Measurements from ENCODE around the gene CBARP.
A peak's percentile ranks its signal among the peaks of the same experiment; 100 is the strongest.
"Not testable (repeated sequence)": the region's sequence is repeated elsewhere in the genome, so short reads cannot be mapped to it uniquely, and the experiment has no call there.

Gene CBARP

DNA sequence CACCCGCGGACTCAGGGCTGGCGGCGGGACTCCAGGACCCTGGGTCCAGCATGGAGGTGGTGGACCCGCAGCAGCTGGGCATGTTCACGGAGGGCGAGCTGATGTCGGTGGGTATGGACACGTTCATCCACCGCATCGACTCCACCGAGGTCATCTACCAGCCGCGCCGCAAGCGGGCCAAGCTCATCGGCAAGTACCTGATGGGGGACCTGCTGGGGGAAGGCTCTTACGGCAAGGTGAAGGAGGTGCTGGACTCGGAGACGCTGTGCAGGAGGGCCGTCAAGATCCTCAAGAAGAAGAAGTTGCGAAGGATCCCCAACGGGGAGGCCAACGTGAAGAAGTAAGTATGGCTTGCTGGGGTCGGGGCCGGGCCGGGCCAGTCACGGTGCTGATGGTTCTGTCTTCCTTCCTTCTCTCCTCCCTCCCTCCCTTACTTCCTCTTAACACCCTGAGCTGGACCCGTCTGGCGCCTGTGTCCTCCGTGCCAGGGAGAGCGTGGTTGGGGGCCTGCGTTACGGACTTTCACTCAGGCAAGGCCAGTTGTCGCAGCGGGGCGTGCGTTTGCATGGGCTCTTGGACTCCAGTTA lies 30.8 kb downstream of the CBARP start:
- no peak for DNase-seq

- no peak for DNase-seq
These were observed 31.5 kb downstream of the CBARP start for GRCh38 chr19:1206150-1206863.

DNA sequence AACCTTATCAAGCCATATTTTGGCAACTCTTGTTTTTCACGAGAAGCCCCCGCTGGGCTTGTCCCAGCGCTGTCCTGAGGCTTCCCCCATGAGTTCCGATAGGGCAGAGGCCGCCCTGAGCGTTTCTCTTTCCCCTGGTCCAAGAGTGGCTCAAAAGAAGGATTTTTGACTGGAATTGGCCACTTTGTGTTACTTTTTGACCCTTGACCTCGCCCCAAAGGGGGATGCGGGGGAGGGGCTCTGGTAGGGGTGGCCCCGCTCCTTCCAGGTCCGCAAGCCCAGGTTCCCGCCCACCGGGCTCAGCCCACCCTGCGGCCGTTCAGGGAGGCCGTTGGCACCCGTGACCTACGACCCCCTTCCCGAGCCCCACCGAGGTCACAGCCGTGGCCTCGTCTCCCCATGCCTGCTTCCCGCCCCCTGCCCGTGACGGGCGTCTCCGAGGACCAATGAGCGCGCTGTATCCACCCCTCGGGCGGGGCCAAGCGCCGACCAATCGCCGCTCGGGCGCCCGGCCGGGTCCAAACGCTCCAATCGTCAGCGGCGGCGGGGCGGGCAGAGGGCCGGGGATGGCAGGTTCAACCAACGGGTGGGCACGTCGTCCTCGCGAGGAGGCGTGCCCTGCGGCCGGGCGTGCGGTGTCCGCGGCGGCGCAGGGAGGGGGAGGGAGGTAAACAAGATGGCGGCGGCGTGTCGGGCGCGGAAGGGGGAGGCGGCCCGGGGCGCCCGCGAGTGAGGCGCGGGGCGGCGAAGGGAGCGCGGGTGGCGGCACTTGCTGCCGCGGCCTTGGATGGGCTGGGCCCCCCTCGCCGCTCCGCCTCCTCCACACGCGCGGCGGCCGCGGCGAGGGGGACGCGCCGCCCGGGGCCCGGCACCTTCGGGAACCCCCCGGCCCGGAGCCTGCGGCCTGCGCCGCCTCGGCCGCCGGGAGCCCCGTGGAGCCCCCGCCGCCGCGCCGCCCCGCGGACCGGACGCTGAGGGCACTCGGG lies 32.4 kb downstream of the CBARP start, which contains the start of gene STK11:
Gene STK11 (plus strand): TSS at position 665 of the 986 bp plus-strand sequence. CDS start 1,136 bp downstream, outside the sequence.
- peak; percentile 86 for DNase-seq

DNA sequence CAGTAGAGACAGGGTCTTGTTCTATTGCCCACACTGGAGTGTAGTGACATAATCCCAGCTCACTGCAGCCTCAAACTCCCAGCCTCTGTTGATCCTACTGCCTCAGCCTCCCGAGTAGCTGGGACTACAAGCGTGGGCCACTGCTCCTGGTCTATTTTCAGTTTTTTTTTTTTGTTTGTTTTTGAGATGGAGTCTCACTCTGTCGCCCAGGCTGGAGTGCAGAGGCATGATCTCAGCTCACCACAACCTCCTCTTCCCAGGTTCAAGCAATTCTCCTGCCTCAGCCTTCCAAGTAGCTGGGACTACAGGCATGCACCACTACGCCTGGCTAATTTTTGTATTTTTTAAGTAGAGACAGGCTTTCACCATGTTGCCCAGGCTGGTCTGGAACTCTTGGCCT lies 37.2 kb downstream of the CBARP start:
- DNase-seq, result not testable (repeated sequence)

- DNase-seq, result no peak
These were observed 38.3 kb downstream of the CBARP start for GRCh38 chr19:1199531-1199930.

DNA sequence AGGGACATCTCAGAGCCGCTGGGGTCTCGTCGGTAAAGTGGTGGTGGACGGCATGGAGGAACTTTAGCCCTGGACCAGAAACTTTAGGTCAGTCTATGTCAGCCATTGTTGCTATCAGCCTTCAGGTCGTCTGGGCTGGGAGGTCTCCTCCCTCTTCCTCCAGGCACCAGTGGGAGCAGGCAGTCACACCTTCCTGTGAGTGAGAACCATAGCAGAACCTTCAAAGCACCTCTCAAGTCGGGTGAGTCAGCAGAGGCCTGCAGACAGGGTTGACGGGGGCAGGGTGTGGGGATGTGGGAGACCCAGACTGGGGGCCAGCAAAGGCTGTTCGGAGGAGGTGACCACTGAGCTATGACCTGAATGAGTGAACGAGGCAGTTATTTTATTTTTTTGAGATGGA lies 48.4 kb downstream of the CBARP start:
- no peak for DNase-seq

GRCh38 chr19:1183543-1184172 lies 54.1 kb downstream of the CBARP start:
- DNase-seq, result no peak

GRCh38 chr19:1182727-1183126 lies 55.1 kb downstream of the CBARP start:
- no peak for DNase-seq

GRCh38 chr19:1182068-1182467 lies 55.7 kb downstream of the CBARP start:
- no peak for DNase-seq

GRCh38 chr19:1181606-1182005 lies 56.2 kb downstream of the CBARP start:
- no peak for DNase-seq
